RWPE2 (cell line): ENCODE measurements around the gene SPTLC3.

Source experiments
- ATAC-seq: fragments of 200-7000 bp; cut with Tn5 transposase; 3 replicates; pipeline ENCODE4 v1.9.1; 2021; ENCODE audit warnings: low read depth
- DNase-seq: peaks from one replicate; pipeline ENCODE4 v3.0.0-alpha.2; 2020; ENCODE audit warnings: low spot score
- H3K27ac ChIP-seq: fragments of 450-650 bp; 2 replicates; pipeline ENCODE4 v1.5.1; 2017; ENCODE audit warnings: mild to moderate bottlenecking; ENCODE audit not compliant: poor library complexity, severe bottlenecking
- H3K27me3 ChIP-seq: fragments of 250-450 bp; sonication (Bioruptor Pico); 2 replicates; pipeline ENCODE4 v1.5.1; 2021; ENCODE audit warnings: mild to moderate bottlenecking, moderate library complexity; ENCODE audit not compliant: insufficient read depth, poor library complexity, severe bottlenecking
- H3K36me3 ChIP-seq: fragments of 250-450 bp; sonication (Bioruptor Pico); 2 replicates; pipeline ENCODE4 v1.5.1; 2020; ENCODE audit warnings: low read depth, mild to moderate bottlenecking, moderate library complexity
- H3K4me1 ChIP-seq: fragments of 250-450 bp; sonication (Bioruptor Pico); 2 replicates; pipeline ENCODE4 v1.5.1; 2021; ENCODE audit warnings: mild to moderate bottlenecking, moderate library complexity; ENCODE audit not compliant: insufficient read depth, poor library complexity, severe bottlenecking
- H3K4me3 ChIP-seq: fragments of 250-450 bp; sonication (Bioruptor Pico); 2 replicates; pipeline ENCODE4 v1.5.1; 2021; ENCODE audit warnings: mild to moderate bottlenecking, moderate library complexity; ENCODE audit not compliant: severe bottlenecking
- H3K9me3 ChIP-seq: fragments of 250-450 bp; sonication (Bioruptor Pico); 2 replicates; pipeline ENCODE4 v1.5.1; 2021; ENCODE audit warnings: mild to moderate bottlenecking, moderate library complexity; ENCODE audit not compliant: severe bottlenecking
- CTCF ChIP-seq: fragments of 450-650 bp; IDR thresholded peaks from one replicate; pipeline ENCODE4 v1.5.1; 2017; ENCODE audit warnings: mild to moderate bottlenecking, moderate library complexity; ENCODE audit not compliant: poor library complexity, severe bottlenecking

SPTLC3 gene

GRCh38 chr20:12984069-12984765, 24.6 kb upstream of the SPTLC3 start:
- H3K9me3 ChIP-seq: no peaks in the 10 kb centered on the region
- DNase-seq: no peak
- no peaks in the 10 kb centered on the region for H3K36me3 ChIP-seq
- no peak for TF ChIP-seq CTCF
- H3K27ac ChIP-seq: peak overlapping the region; percentile 22
- peaks cover 15% of the 10 kb centered on the region for H3K4me1 ChIP-seq
- ATAC-seq: no peak; the same call in 2 of the 3 replicates
- no peak overlapping the region for H3K4me3 ChIP-seq
- no peaks in the 10 kb centered on the region for H3K27me3 ChIP-seq

- Histone ChIP-seq H3K36me3 (no peaks in the 10 kb centered on the region), H3K4me3 (no peak overlapping the region), H3K4me1 (peaks cover 15% of the 10 kb centered on the region), H3K27ac (peak overlapping the region; percentile 22), H3K9me3 (no peaks in the 10 kb centered on the region), H3K27me3 (no peaks in the 10 kb centered on the region)
- no peak for DNase-seq
- ATAC-seq: peak; percentile 98
- no peak for TF ChIP-seq CTCF
Measured at GRCh38 chr20:12984863-12985262, 23.9 kb upstream of the SPTLC3 start.

- Histone ChIP-seq H3K27me3 (no peaks in the 10 kb centered on the region), H3K9me3 (no peaks in the 10 kb centered on the region), H3K27ac (no peak overlapping the region), H3K4me3 (no peak overlapping the region), H3K4me1 (peaks cover 15% of the 10 kb centered on the region), H3K36me3 (no peaks in the 10 kb centered on the region)
- no peak for TF ChIP-seq CTCF
- ATAC-seq: no peak
- DNase-seq: no peak
Measured at GRCh38 chr20:12987261-12987660, 21.5 kb upstream of the SPTLC3 start.

GRCh38 chr20:12989586-12990115, 19.1 kb upstream of the SPTLC3 start:
- H3K4me1 ChIP-seq: peaks cover 5% of the 10 kb centered on the region
- H3K27ac ChIP-seq: no peak overlapping the region
- no peak for DNase-seq
- no peak for TF ChIP-seq CTCF
- H3K9me3 ChIP-seq: no peaks in the 10 kb centered on the region
- no peaks in the 10 kb centered on the region for H3K36me3 ChIP-seq
- no peaks in the 10 kb centered on the region for H3K27me3 ChIP-seq
- H3K4me3 ChIP-seq: no peak overlapping the region
- no peak for ATAC-seq

GRCh38 chr20:12997128-12997655, 11.6 kb upstream of the SPTLC3 start:
- TF ChIP-seq CTCF: no peak
- no peaks in the 10 kb centered on the region for H3K27me3 ChIP-seq
- H3K4me3 ChIP-seq: no peak overlapping the region
- DNase-seq (no peak), ATAC-seq (no peak)
- H3K36me3 ChIP-seq: no peaks in the 10 kb centered on the region
- H3K4me1 ChIP-seq: no peaks in the 10 kb centered on the region
- no peaks in the 10 kb centered on the region for H3K9me3 ChIP-seq
- no peak overlapping the region for H3K27ac ChIP-seq
